ENCODE results near the gene CEP78. TPM values are rescaled to one million over a fixed set of nuclear protein-coding genes. Genes with fewer than 3 reads are reported as not detected.
"Not testable (repeated sequence)": the region's sequence is repeated elsewhere in the genome, so short reads cannot be mapped to it uniquely, and the experiment has no call there.

The CEP78 gene
- total RNA-seq, 1 donor from 2014 or later: 44.8 TPM

DNA sequence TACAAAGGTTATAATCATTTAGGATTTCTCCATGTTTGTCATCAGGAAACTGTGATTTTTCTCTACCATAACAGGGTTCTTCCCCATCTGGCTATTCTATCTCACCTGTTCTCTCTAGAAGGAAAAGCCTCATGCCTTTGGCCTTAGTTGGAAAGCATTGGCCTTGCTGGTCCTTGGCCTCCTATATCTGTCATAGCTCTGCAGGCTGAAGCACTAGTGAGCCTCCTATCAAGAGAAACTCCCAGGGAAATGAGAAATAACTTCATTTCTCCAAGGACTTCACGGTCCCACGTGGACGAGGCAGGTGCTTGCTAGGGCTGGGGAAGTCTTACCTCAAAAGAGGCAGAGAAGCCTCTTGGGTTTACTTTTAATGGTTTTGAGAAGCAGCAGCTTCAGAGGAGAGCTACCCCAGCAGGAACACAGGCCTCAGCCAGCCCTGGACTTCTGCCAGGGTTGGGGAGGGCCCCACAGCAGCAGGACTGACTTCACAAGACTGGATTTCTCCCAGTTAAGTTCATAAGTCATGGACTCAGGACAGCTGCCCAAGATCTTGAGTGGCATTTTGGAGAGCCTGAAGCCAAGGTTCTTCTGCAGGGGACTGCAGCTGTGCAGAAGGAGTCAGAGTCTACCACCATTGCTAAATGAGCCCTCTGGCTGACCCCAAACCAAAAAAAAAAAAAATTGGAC lies 45.2 kb downstream of the CEP78 start:
- peaks cover 14% of the 10 kb centered on the region for H3K4me1 Mint-ChIP-seq (ENCODE audit: unreplicated experiment)
- no peaks in the 10 kb centered on the region for H3K9me3 Mint-ChIP-seq
- no peak overlapping the region for H3K4me3 Mint-ChIP-seq
- TF ChIP-seq, protein P1, sequence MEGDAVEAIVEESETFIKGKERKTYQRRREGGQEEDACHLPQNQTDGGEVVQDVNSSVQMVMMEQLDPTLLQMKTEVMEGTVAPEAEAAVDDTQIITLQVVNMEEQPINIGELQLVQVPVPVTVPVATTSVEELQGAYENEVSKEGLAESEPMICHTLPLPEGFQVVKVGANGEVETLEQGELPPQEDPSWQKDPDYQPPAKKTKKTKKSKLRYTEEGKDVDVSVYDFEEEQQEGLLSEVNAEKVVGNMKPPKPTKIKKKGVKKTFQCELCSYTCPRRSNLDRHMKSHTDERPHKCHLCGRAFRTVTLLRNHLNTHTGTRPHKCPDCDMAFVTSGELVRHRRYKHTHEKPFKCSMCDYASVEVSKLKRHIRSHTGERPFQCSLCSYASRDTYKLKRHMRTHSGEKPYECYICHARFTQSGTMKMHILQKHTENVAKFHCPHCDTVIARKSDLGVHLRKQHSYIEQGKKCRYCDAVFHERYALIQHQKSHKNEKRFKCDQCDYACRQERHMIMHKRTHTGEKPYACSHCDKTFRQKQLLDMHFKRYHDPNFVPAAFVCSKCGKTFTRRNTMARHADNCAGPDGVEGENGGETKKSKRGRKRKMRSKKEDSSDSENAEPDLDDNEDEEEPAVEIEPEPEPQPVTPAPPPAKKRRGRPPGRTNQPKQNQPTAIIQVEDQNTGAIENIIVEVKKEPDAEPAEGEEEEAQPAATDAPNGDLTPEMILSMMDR (conservative IDR thresholded peaks at IDR 0.05): no peak
- peak overlapping the region; percentile 21 for H3K27ac Mint-ChIP-seq
- no peaks in the 10 kb centered on the region for H3K36me3 Mint-ChIP-seq
- DNase-seq (ENCODE audit: extremely low spot score, unreplicated experiment): no peak
- no peaks in the 10 kb centered on the region for H3K27me3 Mint-ChIP-seq

DNA sequence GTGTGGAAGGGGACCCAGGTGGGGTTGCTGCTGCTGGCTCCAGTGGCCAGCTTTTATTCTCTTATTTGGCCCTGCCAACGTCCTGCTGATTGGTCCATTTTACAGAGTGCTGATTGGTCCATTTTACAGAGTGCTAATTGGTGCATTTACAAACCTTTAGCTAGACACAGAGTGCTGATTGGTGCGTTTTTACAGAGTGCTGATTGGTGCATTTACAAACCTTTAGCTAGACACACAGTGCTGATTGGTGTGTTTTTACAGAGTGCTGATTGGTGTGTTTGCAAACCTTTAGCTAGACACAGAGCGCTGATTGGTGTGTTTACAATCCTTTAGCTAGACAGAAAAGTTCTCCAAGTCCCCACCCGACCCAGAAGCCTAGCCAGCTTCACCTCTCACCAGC lies 48.3 kb downstream of the CEP78 start:
- H3K9me3 Mint-ChIP-seq; H3K27ac Mint-ChIP-seq; H3K4me3 Mint-ChIP-seq; H3K36me3 Mint-ChIP-seq; H3K27me3 Mint-ChIP-seq; DNase-seq (ENCODE audit: extremely low spot score, unreplicated experiment): not testable (repeated sequence)
- H3K4me1 Mint-ChIP-seq (ENCODE audit: unreplicated experiment): peaks cover 16% of the 10 kb centered on the region

DNA sequence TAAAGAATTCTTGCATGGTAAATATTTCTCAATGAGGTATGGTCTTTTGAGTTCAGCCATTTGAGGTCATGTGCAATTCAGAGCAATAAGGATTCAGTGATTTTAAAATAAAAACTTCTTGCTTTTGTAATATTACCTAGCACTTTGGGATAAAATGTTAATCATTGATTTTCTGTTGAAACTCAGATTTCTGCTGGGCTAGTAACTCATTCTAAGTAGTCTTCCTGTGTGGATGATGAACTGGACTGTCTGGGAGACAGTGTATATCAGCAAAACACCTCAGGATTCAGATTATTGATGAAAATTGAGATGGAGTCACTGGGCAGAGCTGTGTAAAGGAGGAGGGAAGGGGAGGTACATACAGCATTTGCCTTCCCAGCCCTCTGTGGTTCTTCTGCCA lies 50.2 kb downstream of the CEP78 start:
- Mint-ChIP-seq H3K27me3 (no peaks in the 10 kb centered on the region), H3K27ac (peak overlapping the region; percentile 53), H3K4me1 (ENCODE audit: unreplicated experiment) (peaks cover 16% of the 10 kb centered on the region), H3K36me3 (no peaks in the 10 kb centered on the region), H3K4me3 (no peak overlapping the region), H3K9me3 (peaks cover 5% of the 10 kb centered on the region)
- no peak for DNase-seq (ENCODE audit: extremely low spot score, unreplicated experiment)
- TF ChIP-seq, protein P1 (conservative IDR thresholded peaks at IDR 0.05): no peak

DNA sequence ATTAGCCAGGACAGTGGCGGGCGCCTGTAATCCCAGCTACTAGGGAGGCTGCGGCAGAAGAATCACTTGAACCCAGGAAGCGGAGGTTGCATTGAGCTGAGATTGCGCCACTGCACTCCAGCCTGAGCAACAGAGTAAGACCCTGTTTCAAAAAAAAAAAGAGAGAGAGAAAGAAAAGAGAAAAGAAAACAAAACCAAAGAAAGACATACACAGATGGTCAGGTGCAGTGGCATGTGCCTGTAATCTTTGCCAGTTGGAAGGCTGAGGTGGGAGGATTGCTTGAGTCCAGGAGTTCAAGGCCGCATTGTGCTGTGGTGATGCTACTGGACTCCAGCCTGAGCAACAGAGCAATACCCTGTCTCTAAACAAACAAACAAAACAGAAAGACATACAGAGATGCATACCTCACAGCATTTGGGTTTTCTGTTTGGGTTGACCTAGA lies 51.1 kb downstream of the CEP78 start:
- Mint-ChIP-seq H3K27ac (peak overlapping the region; percentile 53), H3K4me3 (no peak overlapping the region), H3K27me3 (no peaks in the 10 kb centered on the region), H3K4me1 (ENCODE audit: unreplicated experiment) (peaks cover 21% of the 10 kb centered on the region), H3K9me3 (peaks cover 5% of the 10 kb centered on the region), H3K36me3 (no peaks in the 10 kb centered on the region)
- TF ChIP-seq, protein P1 (conservative IDR thresholded peaks at IDR 0.05): no peak
- no peak for DNase-seq (ENCODE audit: extremely low spot score, unreplicated experiment)

DNA sequence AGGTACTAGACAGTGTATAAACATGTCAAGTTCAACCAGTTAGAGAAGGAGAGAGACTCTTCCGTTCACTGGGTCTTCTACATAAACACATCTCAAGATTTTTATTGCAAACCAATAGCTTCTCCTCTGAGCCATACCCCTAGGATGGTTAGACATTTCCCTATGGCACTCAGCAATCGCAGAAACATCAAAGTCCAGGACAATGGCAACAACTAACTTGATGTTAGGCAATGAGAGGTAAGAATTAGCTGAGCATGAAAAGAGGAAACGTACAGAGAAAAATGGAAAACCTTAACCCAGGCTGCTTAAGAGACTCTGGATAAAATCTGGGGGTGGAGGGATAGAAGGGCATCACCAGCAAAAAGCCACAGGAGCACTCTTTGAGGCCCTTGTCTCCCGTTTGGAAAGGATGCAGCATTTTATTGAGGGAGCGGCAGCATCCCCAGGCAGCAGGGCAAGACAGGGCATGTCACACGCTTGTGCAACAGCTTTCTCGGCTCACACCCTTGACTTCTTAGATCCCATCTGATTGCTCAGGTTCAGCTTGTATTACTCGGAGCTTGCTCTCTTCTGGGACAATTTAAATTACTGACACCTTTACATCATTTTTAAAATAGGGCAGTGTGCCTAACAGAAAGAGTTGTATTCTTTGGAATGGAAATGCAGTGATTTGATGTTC lies 52.5 kb downstream of the CEP78 start:
- Mint-ChIP-seq H3K36me3 (no peaks in the 10 kb centered on the region), H3K27ac (peak overlapping the region; percentile 64), H3K9me3 (peaks cover 5% of the 10 kb centered on the region), H3K27me3 (no peaks in the 10 kb centered on the region), H3K4me1 (ENCODE audit: unreplicated experiment) (peaks cover 22% of the 10 kb centered on the region), H3K4me3 (peak overlapping the region; percentile 45)
- DNase-seq (ENCODE audit: extremely low spot score, unreplicated experiment): no peak
- TF ChIP-seq, protein P1 (conservative IDR thresholded peaks at IDR 0.05): no peak

DNA sequence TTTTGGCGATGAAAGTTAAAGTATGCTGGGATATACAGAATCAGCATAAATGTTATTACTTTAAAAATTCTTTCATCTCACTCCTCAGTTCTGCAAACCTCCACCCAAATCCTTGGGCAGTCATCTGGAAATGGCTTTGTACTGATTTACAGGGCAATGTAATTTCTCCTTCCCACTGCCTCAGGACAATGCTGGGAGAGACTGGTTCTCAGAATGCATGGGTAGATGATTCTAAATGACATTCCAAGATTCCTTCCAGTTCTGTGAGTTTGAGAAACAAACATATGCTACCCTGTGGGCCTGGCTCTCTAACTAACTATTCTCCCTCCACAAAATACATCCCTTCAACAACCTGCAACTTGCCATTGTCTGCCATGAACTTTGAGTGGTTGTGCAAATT lies 53.6 kb downstream of the CEP78 start:
- TF ChIP-seq, protein P1 (conservative IDR thresholded peaks at IDR 0.05): no peak
- Mint-ChIP-seq H3K4me3 (no peak overlapping the region), H3K27ac (no peak overlapping the region), H3K4me1 (ENCODE audit: unreplicated experiment) (peaks cover 22% of the 10 kb centered on the region), H3K36me3 (no peaks in the 10 kb centered on the region), H3K27me3 (no peaks in the 10 kb centered on the region), H3K9me3 (peaks cover 5% of the 10 kb centered on the region)
- no peak for DNase-seq (ENCODE audit: extremely low spot score, unreplicated experiment)

Measured in type B pancreatic cell (in vitro differentiated cells).